ENCODE results near the gene POLE3.
A peak's percentile ranks its signal among the peaks of the same experiment; 100 is the strongest.
"Not testable (repeated sequence)": the region's sequence is repeated elsewhere in the genome, so short reads cannot be mapped to it uniquely, and the experiment has no call there.

POLE3 gene

GRCh38 chr9:113410207-113410864, at the start of gene POLE3, which contains the start of gene C9orf43:
POLE3 (minus strand) TSS chr9:113410675; CDS start chr9:113410293, 382 bp downstream.
C9orf43 (plus strand) TSS chr9:113410747; CDS start chr9:113413494, 2,747 bp downstream.
- peak; percentile 88 for DNase-seq

- no peak for DNase-seq
Measured at GRCh38 chr9:113456235-113456634, 45.8 kb upstream of the POLE3 start.

DNA sequence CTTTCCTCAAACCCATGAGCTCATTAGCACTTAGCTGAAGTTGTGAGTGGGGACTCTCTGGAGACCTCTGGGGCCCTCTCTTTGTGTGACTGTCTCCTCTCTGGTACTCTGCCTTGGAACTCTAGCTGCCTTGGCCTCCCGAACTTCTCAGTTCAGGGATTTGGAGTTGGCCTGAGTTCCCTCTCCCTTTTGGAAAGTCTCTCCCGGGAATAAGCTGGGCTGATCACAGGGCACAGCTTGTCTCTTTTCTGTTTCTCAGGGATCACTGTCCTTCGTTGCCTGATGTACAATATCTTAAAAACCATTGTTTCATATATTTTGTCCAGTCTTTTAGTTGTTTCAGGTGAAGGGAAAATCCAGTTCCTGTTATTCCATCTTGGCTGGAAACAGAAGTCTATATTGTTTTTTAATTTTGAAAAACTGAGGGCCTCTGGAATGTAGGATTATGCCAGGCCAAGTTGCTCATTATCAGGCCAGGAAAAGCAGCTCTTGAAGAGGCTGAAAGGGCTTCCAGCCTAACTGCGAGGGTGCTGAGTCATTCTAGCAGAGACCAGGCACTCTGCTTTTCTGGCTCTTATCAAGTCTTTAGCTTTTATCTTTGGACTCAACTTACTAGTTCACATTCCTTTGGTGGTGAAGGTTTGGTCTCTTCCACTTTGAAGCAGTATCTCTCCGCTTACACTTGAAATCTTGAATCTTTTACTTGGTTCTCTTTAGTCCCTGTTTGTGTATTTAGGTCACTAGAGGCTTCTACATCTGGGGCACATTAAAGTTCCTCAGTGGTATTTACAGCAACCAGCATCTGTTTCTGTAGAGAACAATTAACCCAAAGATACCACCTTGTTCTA, 44.7 kb upstream of the POLE3 start:
- DNase-seq: no peak

DNA sequence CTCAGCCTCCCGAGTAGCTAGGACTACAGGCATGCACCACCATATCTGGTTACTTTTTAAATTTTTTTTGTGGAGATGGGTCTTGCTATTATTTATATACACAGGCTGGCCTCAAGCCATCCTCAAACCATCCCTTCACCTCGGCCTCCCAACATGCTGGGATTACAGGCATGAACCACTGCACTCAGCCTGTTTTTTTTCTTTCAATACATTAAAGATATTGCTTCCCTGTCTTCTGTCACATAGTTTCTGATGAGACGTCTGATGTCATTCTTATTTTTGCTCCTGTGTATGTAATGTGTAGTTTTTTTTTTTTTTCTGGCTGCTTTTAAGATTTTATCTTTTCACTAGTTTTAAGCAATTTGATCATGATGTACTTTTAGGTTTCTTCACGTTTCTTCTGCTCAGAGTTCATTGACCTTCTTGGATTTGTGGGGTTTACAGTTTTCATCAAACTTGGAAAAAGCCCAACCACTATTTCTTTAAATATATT, 41.7 kb upstream of the POLE3 start:
- DNase-seq: no peak

DNA sequence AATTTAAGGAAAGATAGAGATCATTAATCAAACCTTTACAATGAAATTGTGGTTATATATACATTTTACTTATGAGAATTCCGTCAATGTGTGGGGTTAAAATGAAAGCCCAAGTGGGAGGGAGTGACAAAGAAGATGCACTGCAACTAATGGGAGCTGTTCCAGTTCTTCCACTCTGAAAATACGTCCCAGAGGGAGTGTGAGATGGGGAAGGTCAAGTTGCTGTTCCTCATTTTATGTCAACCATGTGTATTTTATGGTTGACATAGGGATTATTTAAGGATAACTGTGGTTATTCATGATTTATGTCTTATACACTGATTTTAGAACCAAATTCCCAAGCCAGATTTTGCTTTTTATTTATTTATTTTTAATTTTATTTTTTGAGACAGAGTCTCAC, 38.9 kb upstream of the POLE3 start:
- no peak for DNase-seq

- DNase-seq: peak; percentile 40
Measured at GRCh38 chr9:113446323-113446740, 35.9 kb upstream of the POLE3 start.

GRCh38 chr9:113444736-113445135, 34.3 kb upstream of the POLE3 start:
- DNase-seq: no peak

- DNase-seq: not testable (repeated sequence)
Measured at GRCh38 chr9:113437716-113438115, 27.2 kb upstream of the POLE3 start.

- DNase-seq: no peak
Measured at GRCh38 chr9:113436728-113437515, 26.4 kb upstream of the POLE3 start.

GRCh38 chr9:113431191-113431590, 20.7 kb upstream of the POLE3 start:
- DNase-seq: no peak

DNA sequence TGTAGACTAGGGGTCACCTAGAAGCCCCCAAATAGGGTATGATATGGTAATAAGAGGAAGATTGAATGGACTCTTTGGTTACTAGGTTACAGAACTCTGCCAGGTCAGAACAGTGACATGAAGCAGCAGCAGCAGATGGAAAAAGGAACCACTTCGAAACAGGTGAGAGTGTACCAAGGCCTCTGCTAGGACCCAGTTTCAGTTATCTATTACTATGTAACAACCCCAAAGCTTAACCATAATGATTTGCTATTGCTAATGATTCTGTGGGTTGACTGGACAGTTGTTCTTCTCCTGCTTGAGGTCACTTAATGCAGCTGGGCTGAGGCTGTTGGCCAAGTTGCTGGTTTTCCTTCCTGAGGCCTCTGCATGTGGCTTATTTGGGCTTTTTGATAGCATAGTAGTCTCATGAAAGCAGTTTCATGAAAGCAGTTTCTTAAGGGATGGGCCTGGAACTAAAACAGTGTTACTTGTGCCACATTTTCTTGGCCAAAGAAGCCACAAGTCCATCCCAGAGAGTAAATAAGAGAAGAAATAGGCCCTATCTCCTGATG, 17.7 kb upstream of the POLE3 start:
- no peak for DNase-seq

- no peak for DNase-seq
Measured at GRCh38 chr9:113427629-113428028, 17.2 kb upstream of the POLE3 start.

- no peak for DNase-seq
Measured at GRCh38 chr9:113426701-113427100, 16.2 kb upstream of the POLE3 start.

DNA sequence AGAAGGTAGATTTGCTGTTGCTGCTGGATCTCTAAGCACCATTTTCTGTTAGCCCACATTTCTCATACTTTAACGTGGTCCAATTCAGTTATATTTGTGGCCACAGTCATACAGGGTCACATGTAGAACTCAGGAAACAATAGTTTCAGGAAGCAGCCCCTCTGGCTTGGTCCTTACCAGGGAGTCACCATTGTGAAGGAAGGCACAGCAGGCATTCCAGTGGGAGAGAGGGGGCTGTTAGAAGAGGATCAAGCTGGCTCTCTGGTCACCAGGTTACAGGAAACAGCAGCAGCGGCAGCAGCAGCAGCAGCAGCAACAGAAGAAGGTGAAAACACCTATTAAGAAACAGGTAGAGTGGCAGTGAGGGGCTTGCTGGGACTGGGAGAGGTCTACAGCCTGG, 14.6 kb upstream of the POLE3 start:
- DNase-seq: no peak

DNA sequence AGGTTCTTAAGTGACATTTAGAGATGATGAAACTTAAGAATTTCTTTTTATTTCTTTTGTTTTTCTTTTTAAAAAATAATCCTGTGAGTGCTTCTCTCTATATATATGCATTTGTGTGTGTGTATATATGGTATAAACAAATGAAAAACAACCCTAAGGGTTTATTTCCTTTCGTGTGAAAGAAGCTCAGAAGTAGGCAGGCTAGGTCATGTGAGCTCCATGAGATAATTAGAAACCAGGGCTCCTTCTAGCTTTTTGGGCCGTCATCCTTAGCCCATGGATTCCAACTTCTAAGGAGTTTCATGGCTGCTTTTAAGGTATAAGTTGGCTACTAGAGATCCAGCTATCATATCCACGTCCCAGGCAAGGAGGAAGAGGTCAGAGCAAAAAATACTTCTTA, 11.3 kb upstream of the POLE3 start:
- no peak for DNase-seq

GRCh38 chr9:113417370-113417769, 6.9 kb upstream of the POLE3 start:
- DNase-seq: no peak

DNA sequence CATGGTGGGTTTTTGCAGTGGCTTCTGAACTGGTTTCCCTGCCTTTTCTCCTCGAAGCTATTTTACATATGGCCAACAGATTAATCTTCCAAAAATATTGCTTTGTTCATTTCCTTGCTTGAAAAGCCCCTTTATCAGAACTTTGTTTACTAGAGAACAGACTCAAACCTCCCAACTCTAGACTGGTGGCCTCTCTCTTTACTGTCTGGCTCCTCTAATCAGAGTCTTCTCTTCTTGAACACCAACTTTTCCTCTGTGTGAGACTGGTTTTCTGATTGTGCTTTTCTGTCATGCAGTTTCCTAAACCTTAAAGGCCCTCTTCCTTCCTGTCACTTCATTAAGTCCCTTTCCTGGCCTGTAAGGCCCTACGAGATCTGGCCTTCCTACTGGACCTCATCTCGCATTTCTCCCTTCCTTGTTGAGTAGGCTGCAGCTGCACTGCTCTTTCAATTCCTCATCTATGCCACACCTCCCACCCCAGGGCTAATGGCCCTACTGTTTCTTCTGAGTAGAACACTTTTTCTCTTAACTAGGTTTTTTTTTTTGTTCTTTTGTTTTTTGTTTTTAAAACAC, 5.8 kb upstream of the POLE3 start:
- DNase-seq: no peak

DNA sequence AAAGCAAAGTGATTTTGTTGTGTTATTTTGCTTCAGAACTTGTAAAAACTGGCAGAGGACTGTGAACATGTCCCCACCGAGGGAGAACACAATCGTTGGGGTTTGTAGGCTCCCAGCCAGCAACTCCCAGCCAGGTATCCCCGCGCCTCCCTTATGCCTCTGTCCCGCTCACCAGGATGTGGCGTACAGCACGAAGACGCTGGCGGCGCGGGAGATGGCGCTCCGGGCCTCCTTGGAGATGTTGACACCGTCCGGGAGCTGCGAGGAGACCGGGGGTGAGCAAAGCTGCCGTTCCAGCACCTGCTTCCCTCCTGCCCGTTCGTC, 630 bp downstream of the POLE3 start:
- no peak for DNase-seq

DNA sequence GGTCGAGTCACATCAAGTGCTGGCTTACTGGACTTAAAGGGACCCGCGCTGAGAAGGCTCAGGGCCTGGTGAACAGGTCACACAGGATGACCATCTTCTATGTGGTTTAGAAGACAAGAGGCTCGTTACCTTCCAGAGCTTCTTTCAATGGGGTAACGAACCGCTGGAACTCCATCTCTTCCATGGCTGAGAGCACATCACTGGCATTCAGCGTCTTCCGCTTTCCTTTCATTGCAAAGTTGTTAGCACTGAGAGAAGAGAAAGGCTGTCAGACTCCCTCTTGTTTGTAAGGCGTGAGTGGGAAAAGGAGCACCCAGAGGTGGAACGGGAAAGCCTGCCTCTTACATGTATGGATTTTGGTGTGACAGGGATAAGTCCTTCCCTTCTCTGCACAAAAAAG, 994 bp downstream of the POLE3 start:
- no peak for DNase-seq

- DNase-seq: peak; percentile 56
Measured at GRCh38 chr9:113406873-113407511, 3.5 kb downstream of the POLE3 start.

GRCh38 chr9:113406353-113406752, 4.1 kb downstream of the POLE3 start:
- DNase-seq: not testable (repeated sequence)

GRCh38 chr9:113403646-113404045, 6.8 kb downstream of the POLE3 start:
- no peak for DNase-seq
